HEK293 (cell line): ENCODE data around the gene VSIG8.

ENCODE experiments used
- CTCF ChIA-PET: fragments of 350-600 bp; formaldehyde crosslinking; extraction: SDS; loops from one replicate; lab custom pipeline; 2021; ENCODE audit warnings: antibody characterized with exemption; lab: Yijun Ruan, JAX
- POLR2A ChIA-PET: fragments of 300-600 bp; formaldehyde crosslinking; extraction: SDS; loops from one replicate; lab custom pipeline; 2020; ENCODE audit warnings: antibody characterized with exemption, inconsistent platforms; lab: Yijun Ruan, JAX
- H3K27ac ChIP-seq: fragments of 200-500 bp; sonication (Bioruptor generic); 2 replicates; pipeline ENCODE4 v1.5.1; 2014; ENCODE audit warnings: low read depth, low read length, control low read depth, inconsistent platforms; ENCODE audit errors: extremely low read depth
- H3K36me3 ChIP-seq, 2 experiments: fragments of 200-500 bp in 1 of 2; sonication (Bioruptor generic) in 1 of 2; 1 replicate in 1 of 2; 2 replicates in 1 of 2; pipeline ENCODE4 v1.5.1; 2014 to 2017; ENCODE audit warnings: inconsistent platforms in 2 of 2, low read length in 2 of 2; ENCODE audit not compliant: control insufficient read depth in 2 of 2, insufficient read depth in 1 of 2
- H3K4me1 ChIP-seq: fragments of 200-500 bp; sonication (Bioruptor generic); 2 replicates; pipeline ENCODE4 v1.5.1; 2014; ENCODE audit warnings: mild to moderate bottlenecking, low read length, inconsistent platforms; ENCODE audit not compliant: control insufficient read depth, insufficient read depth
- H3K4me3 ChIP-seq: 2 replicates; pipeline ENCODE4 v1.5.1; 2011; ENCODE audit warnings: low read depth, mild to moderate bottlenecking, control low read depth, low read length, moderate library complexity
- H3K9me3 ChIP-seq: fragments of 200-500 bp; sonication (Bioruptor generic); 2 replicates; pipeline ENCODE4 v1.5.1; 2014; ENCODE audit warnings: low read depth, low read length, inconsistent platforms; ENCODE audit not compliant: control insufficient read depth, insufficient read depth
- EGR2 ChIP-seq: fragments of 450-650 bp; formaldehyde crosslinking; IDR thresholded peaks from 2 replicates; pipeline ENCODE4 v1.5.1; 2016; ENCODE audit warnings: low read depth, missing biosample characterization, missing genetic modification characterization
- KLF10 ChIP-seq: fragments of 450-650 bp; IDR thresholded peaks from 2 replicates; pipeline ENCODE4 v1.5.1; 2018; ENCODE audit warnings: missing biosample characterization, mild to moderate bottlenecking, missing genetic modification characterization
- KLF16 ChIP-seq: fragments of 450-650 bp; formaldehyde crosslinking; IDR thresholded peaks from 2 replicates; pipeline ENCODE4 v1.5.1; 2017; ENCODE audit warnings: missing biosample characterization, missing genetic modification characterization
- SCRT1 ChIP-seq: fragments of 450-650 bp; formaldehyde crosslinking; IDR thresholded peaks from 2 replicates; pipeline ENCODE4 v1.5.1; 2016; ENCODE audit warnings: missing biosample characterization, missing genetic modification characterization, borderline replicate concordance
- SCRT2 ChIP-seq: fragments of 450-650 bp; formaldehyde crosslinking; IDR thresholded peaks from 2 replicates; pipeline ENCODE4 v1.5.1; 2016; ENCODE audit warnings: missing biosample characterization, missing genetic modification characterization
- ZFHX2 ChIP-seq: fragments of 450-650 bp; formaldehyde crosslinking; conservative IDR thresholded peaks from 2 replicates; pipeline ENCODE4 v1.5.1; 2016; ENCODE audit warnings: missing biosample characterization, missing genetic modification characterization
- ZFP69B ChIP-seq: fragments of 450-650 bp; formaldehyde crosslinking; IDR thresholded peaks from 2 replicates; pipeline ENCODE4 v1.5.1; 2016; ENCODE audit warnings: missing biosample characterization, missing genetic modification characterization
- ZIC2 ChIP-seq: fragments of 450-650 bp; formaldehyde crosslinking; IDR thresholded peaks from 2 replicates; pipeline ENCODE4 v1.5.1; 2016; ENCODE audit warnings: missing biosample characterization, missing genetic modification characterization
- ZNF19 ChIP-seq: fragments of 450-650 bp; formaldehyde crosslinking; IDR thresholded peaks from 2 replicates; pipeline ENCODE4; 2016; ENCODE audit warnings: missing biosample characterization, missing genetic modification characterization, low read depth
- ZNF311 ChIP-seq: fragments of 450-650 bp; formaldehyde crosslinking; IDR thresholded peaks from 2 replicates; pipeline ENCODE4 v1.5.1; 2017; ENCODE audit warnings: missing biosample characterization, missing genetic modification characterization, borderline replicate concordance
- ZNF416 ChIP-seq: fragments of 450-650 bp; formaldehyde crosslinking; IDR thresholded peaks from 2 replicates; pipeline ENCODE4 v1.5.1; 2016; ENCODE audit warnings: missing biosample characterization, missing genetic modification characterization
- ZNF514 ChIP-seq: fragments of 450-650 bp; formaldehyde crosslinking; IDR thresholded peaks from 2 replicates; pipeline ENCODE4 v1.5.1; 2016; ENCODE audit warnings: missing biosample characterization, missing genetic modification characterization
- ZNF701 ChIP-seq: fragments of 450-650 bp; formaldehyde crosslinking; IDR thresholded peaks from 2 replicates; pipeline ENCODE4 v1.5.1; 2016; ENCODE audit warnings: missing biosample characterization, missing genetic modification characterization
- ZXDB ChIP-seq: fragments of 450-650 bp; formaldehyde crosslinking; IDR thresholded peaks from 2 replicates; pipeline ENCODE4 v1.5.1; 2016; ENCODE audit warnings: missing biosample characterization, missing genetic modification characterization
- TF ChIP-seq, protein P1 (sequence below): fragments of 450-650 bp; formaldehyde crosslinking; IDR thresholded peaks from 2 replicates; pipeline ENCODE4 v1.5.1; 2017; ENCODE audit warnings: missing biosample characterization, missing genetic modification characterization
- TF ChIP-seq, protein P2 (sequence below): fragments of 450-650 bp; formaldehyde crosslinking; IDR thresholded peaks from 2 replicates; pipeline ENCODE4 v1.5.1; 2016; ENCODE audit warnings: missing biosample characterization, missing genetic modification characterization, low read depth
- TF ChIP-seq, protein P3 (sequence below): fragments of 450-650 bp; formaldehyde crosslinking; IDR thresholded peaks from 2 replicates; pipeline ENCODE4 v1.5.1; 2016; ENCODE audit warnings: missing biosample characterization, missing genetic modification characterization

Gene VSIG8

DNA sequence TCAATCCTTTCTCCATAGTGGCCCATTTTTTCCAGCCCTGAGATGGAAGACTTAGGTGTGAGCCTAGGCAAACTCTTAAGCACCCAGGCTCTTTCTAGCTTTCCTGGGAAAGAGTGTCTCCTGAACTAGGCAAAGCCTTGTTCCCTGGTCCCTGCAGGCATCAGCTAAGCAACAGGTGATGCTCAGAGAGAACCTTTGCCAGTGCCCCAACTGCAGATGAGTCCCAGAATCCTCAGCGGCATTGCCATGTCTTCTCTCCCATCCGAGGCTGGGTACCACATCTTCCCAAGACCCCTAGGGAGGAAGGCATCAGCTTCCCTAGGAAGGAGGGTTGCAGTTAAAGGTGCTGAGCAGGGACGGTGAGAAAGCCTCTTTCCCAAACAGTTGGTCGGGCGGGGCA lies 8.2 kb upstream of the VSIG8 start:
- CTCF ChIA-PET = interaction anchor here (0.6 kb wide), 1 partner anchor 502 kb away, joined by 3 read pairs; no protein-coding TSS in a partner anchor
- H3K36me3 ChIP-seq = no peaks in the 10 kb centered on the region
- no peaks in the 10 kb centered on the region for H3K9me3 ChIP-seq
- no peak overlapping the region for H3K27ac ChIP-seq
- POLR2A ChIA-PET = no interaction called here
- H3K4me3 ChIP-seq = no peak overlapping the region
- TF ChIP-seq, protein P1, sequence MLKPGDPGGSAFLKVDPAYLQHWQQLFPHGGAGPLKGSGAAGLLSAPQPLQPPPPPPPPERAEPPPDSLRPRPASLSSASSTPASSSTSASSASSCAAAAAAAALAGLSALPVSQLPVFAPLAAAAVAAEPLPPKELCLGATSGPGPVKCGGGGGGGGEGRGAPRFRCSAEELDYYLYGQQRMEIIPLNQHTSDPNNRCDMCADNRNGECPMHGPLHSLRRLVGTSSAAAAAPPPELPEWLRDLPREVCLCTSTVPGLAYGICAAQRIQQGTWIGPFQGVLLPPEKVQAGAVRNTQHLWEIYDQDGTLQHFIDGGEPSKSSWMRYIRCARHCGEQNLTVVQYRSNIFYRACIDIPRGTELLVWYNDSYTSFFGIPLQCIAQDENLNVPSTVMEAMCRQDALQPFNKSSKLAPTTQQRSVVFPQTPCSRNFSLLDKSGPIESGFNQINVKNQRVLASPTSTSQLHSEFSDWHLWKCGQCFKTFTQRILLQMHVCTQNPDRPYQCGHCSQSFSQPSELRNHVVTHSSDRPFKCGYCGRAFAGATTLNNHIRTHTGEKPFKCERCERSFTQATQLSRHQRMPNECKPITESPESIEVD (tag by site-specific recombination) = no peak
- TF ChIP-seq SCRT2 (tag by site-specific recombination) (peak; percentile 74), SCRT1 (peak; percentile 61; the same call in 1 of the 2 replicates), KLF10 (tag by site-specific recombination) (no peak)
- no peaks in the 10 kb centered on the region for H3K4me1 ChIP-seq

DNA sequence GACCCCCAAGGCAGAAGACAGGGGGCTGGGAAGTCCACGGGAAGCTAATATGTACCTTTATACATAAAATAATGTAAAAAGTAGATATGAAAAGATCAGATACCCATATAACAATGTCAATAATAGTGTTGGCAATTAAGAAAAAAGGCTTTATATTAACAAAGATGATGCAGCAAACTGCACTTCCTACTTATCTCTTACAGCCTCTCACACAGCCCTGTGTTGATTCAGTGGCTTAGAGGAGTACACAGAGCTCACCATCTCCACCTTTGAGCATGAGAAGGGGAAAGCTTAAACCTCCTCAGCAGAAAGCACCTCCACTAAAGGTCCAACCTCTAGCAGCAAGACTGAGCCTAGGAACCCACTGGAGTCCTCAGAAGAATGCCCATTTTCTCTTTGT lies 7.2 kb upstream of the VSIG8 start:
- CTCF ChIA-PET = interaction anchor here (0.7 kb wide), 1 partner anchor 161 kb away, joined by 3 read pairs; no protein-coding TSS in a partner anchor
- Histone ChIP-seq H3K9me3 (no peaks in the 10 kb centered on the region), H3K4me1 (no peaks in the 10 kb centered on the region), H3K27ac (no peak overlapping the region), H3K4me3 (no peak overlapping the region), H3K36me3 (no peaks in the 10 kb centered on the region)
- POLR2A ChIA-PET = no interaction called here
- TF ChIP-seq ZNF416 (tag by site-specific recombination) (no peak), ZNF19 (tag by site-specific recombination) (no peak), KLF16 (no peak), ZNF311 (tag by site-specific recombination) (no peak)

DNA sequence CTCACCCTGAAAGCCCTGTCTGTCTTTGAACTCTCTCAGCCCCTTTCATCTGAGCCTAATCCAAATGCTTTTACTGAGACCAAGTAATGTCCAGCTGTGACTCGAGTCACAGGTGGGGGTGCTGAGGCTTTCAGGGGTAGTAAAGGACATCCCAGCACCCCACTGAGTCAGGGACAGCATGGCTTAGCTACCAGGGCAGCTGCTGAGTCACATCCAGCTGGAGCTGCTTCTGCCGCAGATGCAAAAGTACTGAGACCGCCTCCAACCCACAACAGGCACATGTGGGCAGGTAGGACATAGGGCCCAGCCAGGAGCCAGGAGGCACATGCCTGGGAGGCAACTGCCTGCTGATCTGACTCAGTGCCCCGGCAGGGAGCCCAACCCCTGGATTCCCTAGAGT lies 6.7 kb upstream of the VSIG8 start:
- no peaks in the 10 kb centered on the region for H3K36me3 ChIP-seq
- TF ChIP-seq ZFHX2 (tag by site-specific recombination) (peak; percentile 45), ZXDB (tag by site-specific recombination) (no peak), ZNF514 (tag by site-specific recombination) (no peak), ZNF311 (tag by site-specific recombination) (no peak), ZIC2 (peak; percentile 98), ZNF701 (no peak), ZFP69B (no peak), EGR2 (tag by site-specific recombination) (0 out of 2 replicates have a peak, but pooled peaks have one; percentile 33)
- TF ChIP-seq, protein P2, sequence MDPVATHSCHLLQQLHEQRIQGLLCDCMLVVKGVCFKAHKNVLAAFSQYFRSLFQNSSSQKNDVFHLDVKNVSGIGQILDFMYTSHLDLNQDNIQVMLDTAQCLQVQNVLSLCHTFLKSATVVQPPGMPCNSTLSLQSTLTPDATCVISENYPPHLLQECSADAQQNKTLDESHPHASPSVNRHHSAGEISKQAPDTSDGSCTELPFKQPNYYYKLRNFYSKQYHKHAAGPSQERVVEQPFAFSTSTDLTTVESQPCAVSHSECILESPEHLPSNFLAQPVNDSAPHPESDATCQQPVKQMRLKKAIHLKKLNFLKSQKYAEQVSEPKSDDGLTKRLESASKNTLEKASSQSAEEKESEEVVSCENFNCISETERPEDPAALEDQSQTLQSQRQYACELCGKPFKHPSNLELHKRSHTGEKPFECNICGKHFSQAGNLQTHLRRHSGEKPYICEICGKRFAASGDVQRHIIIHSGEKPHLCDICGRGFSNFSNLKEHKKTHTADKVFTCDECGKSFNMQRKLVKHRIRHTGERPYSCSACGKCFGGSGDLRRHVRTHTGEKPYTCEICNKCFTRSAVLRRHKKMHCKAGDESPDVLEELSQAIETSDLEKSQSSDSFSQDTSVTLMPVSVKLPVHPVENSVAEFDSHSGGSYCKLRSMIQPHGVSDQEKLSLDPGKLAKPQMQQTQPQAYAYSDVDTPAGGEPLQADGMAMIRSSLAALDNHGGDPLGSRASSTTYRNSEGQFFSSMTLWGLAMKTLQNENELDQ (tag by site-specific recombination) = no peak
- TF ChIP-seq, protein P3, sequence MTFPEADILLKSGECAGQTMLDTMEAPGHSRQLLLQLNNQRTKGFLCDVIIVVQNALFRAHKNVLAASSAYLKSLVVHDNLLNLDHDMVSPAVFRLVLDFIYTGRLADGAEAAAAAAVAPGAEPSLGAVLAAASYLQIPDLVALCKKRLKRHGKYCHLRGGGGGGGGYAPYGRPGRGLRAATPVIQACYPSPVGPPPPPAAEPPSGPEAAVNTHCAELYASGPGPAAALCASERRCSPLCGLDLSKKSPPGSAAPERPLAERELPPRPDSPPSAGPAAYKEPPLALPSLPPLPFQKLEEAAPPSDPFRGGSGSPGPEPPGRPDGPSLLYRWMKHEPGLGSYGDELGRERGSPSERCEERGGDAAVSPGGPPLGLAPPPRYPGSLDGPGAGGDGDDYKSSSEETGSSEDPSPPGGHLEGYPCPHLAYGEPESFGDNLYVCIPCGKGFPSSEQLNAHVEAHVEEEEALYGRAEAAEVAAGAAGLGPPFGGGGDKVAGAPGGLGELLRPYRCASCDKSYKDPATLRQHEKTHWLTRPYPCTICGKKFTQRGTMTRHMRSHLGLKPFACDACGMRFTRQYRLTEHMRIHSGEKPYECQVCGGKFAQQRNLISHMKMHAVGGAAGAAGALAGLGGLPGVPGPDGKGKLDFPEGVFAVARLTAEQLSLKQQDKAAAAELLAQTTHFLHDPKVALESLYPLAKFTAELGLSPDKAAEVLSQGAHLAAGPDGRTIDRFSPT (tag by site-specific recombination) = no peak
- no peaks in the 10 kb centered on the region for H3K9me3 ChIP-seq
- ChIA-PET POLR2A (no interaction called here), CTCF (interaction anchor here (0.7 kb wide), 2 partner anchors 21 to 162 kb away, joined by 3 read pairs; no protein-coding TSS in a partner anchor)
- no peak overlapping the region for H3K27ac ChIP-seq
- no peaks in the 10 kb centered on the region for H3K4me1 ChIP-seq
- H3K4me3 ChIP-seq = no peak overlapping the region
